K562 (cell line): ENCODE data around the gene RABGAP1L. TPM values are rescaled to one million over a fixed set of nuclear protein-coding genes. Genes with fewer than 3 reads are reported as not detected.

Source experiments
- ATAC-seq: fragments of 200-7000 bp; cut with Tn5 transposase; 3 replicates; pipeline ENCODE4 v1.9.1; 2020; ENCODE audit warnings: moderate library complexity
- BruUV-seq: library from RNA; stranded (reverse); fragments of 400-500 nt; replicated peaks from 2 replicates; lab custom pipeline; 2021; lab: Mats Ljungman, UMichigan
- CTCF ChIA-PET: fragments of 300-600 bp; formaldehyde crosslinking; extraction: SDS; loops from one replicate; lab custom pipeline; 2021; ENCODE audit warnings: low intra/inter-chr PET ratio; lab: Yijun Ruan, JAX
- POLR2A ChIA-PET: fragments of 300-600, 350-650 bp; sonication (Branson Sonifier 250); formaldehyde crosslinking; extraction: SDS; loops from one replicate; lab custom pipeline; 2021; ENCODE audit warnings: antibody characterized with exemption, inconsistent platforms; lab: Yijun Ruan, JAX
- DNase-seq, 4 experiments: peaks; one replicate each; pipeline versions ENCODE4 v3.0.0 to v3.0.0-alpha.2; 2011 to 2018; ENCODE audit warnings: low spot score in 3 of 4, mixed read lengths in 3 of 4; ENCODE audit errors: extremely low read depth in 1 of 4
- FAIRE-seq: peaks from 2 replicates; lab custom pipeline; 2011; peaks lifted over from hg19 to GRCh38; lab: Jason Lieb, UNC
- H2AFZ ChIP-seq: 2 replicates; pipeline ENCODE4 v1.6.0; 2011; ENCODE audit warnings: low read depth, low read length, control low read depth, inconsistent platforms
- H3K27ac ChIP-seq: fragments of 200-600 bp; 3 replicates; pipeline ENCODE4 v1.8.0; 2011; ENCODE audit warnings: low read depth, mild to moderate bottlenecking, control low read depth, inconsistent platforms, low read length, moderate library complexity, mixed read lengths; ENCODE audit errors: extremely low read depth
- H3K27me3 ChIP-seq, 2 experiments: fragments of 300-600 bp in 1 of 2; 2 replicates in 1 of 2; 3 replicates in 1 of 2; pipeline versions ENCODE4 v1.6.0 to v1.8.0; 2011; ENCODE audit warnings: inconsistent platforms in 2 of 2, low read length in 2 of 2, mild to moderate bottlenecking in 1 of 2, mixed read lengths in 1 of 2, moderate library complexity in 1 of 2; ENCODE audit not compliant: control insufficient read depth in 2 of 2, insufficient read depth in 2 of 2
- H3K36me3 ChIP-seq: fragments of 300-600 bp; 3 replicates; pipeline ENCODE4 v1.8.0; 2011; ENCODE audit warnings: mild to moderate bottlenecking, low read length, inconsistent platforms; ENCODE audit not compliant: control insufficient read depth, insufficient read depth
- H3K4me1 ChIP-seq, 2 experiments: fragments of 200-600 bp in 1 of 2; replicated peaks in 1 of 2; 2 replicates in 1 of 2; 3 replicates in 1 of 2; pipeline versions ENCODE4 v1.5.1 to v1.8.0; 2011; ENCODE audit warnings: inconsistent platforms in 2 of 2, low read length in 2 of 2, mild to moderate bottlenecking in 1 of 2, mixed read lengths in 1 of 2, moderate library complexity in 1 of 2; ENCODE audit not compliant: control insufficient read depth in 2 of 2, insufficient read depth in 2 of 2
- H3K4me2 ChIP-seq: 2 replicates; pipeline ENCODE4 v1.6.1; 2011; ENCODE audit warnings: low read length, control low read depth, inconsistent platforms, mixed read lengths; ENCODE audit not compliant: insufficient read depth
- H3K4me3 ChIP-seq: fragments of 200-600 bp; sonication (generic), shearing (Covaris generic); 2 replicates; pipeline ENCODE4 v1.5.1; 2016; ENCODE audit warnings: control low read depth, inconsistent platforms
- H3K79me2 ChIP-seq: fragments of 200-600 bp; 3 replicates; pipeline ENCODE4 v1.8.0; 2011; ENCODE audit warnings: low read length, inconsistent platforms; ENCODE audit not compliant: control insufficient read depth, insufficient read depth
- H3K9ac ChIP-seq, 2 experiments: 2 replicates each; pipeline versions ENCODE4 v1.6.0 to v1.6.1; 2011; ENCODE audit warnings: low read depth in 2 of 2, low read length in 2 of 2, control low read depth in 1 of 2, inconsistent platforms in 1 of 2, mild to moderate bottlenecking in 1 of 2, mixed read lengths in 1 of 2; ENCODE audit not compliant: insufficient read depth in 1 of 2
- H3K9me1 ChIP-seq: one replicate; pipeline ENCODE4 v1.6.0; 2011; ENCODE audit warnings: inconsistent platforms, mild to moderate bottlenecking, low read length, moderate library complexity; ENCODE audit not compliant: control insufficient read depth, insufficient read depth
- H3K9me3 ChIP-seq: replicated peaks from 2 replicates; pipeline ENCODE4 v1.5.1; 2011; ENCODE audit warnings: low read depth, low read length, inconsistent platforms; ENCODE audit not compliant: control insufficient read depth, insufficient read depth
- H4K20me1 ChIP-seq: replicated peaks from 2 replicates; pipeline ENCODE4 v1.6.1; 2011; ENCODE audit warnings: low read length, inconsistent platforms, mixed read lengths; ENCODE audit not compliant: control insufficient read depth, insufficient read depth
- ARNT ChIP-seq, 2 experiments: fragments of 450-650 bp; IDR thresholded peaks; 2 replicates each; pipeline ENCODE4 v1.6.1; 2016; ENCODE audit warnings: mild to moderate bottlenecking in 1 of 2
- DPF2 ChIP-seq: fragments of 450-650 bp; IDR thresholded peaks from 2 replicates; pipeline ENCODE4 v1.6.1; 2016
- ZBTB8A ChIP-seq: fragments of 450-650 bp; IDR thresholded peaks from 2 replicates; pipeline ENCODE4 v1.6.1; 2018; ENCODE audit warnings: mild to moderate bottlenecking, moderate library complexity; ENCODE audit not compliant: partially characterized antibody
- WGBS: fragments of 100-300 bp; shearing (Covaris generic); methylation state at CpG from one replicate; pipeline ENCODE4 v1.1.6; 2016; ENCODE audit warnings: low coverage, mixed read lengths; ENCODE audit not compliant: insufficient coverage; ENCODE audit errors: missing lambda C conversion rate; 5-methylcytosine and 5-hydroxymethylcytosine counted together
- in situ Hi-C: fragments of 300-500 bp; cut with MboI; formaldehyde crosslinking; loops from 4 replicates; pipeline ENCODE4 v1.15.0; 2018; ENCODE audit warnings: inconsistent platforms, mixed read lengths
- intact Hi-C: fragments of 100-400 bp; cut with micrococcal nuclease; formaldehyde crosslinking; loops from 2 replicates; pipeline ENCODE4 v1.14.2; 2022
- polyA plus RNA-seq, 8 experiments: library from polyadenylated mRNA; depleted of rRNA in 4 of 8; stranded (reverse) in 5 of 8; unstranded in 3 of 8; fragments of >200 nt; fragmentation: Nextera tagmentation in 2 of 8; fragmentation: Illumina TruSeq in 1 of 8; extraction: Ambion mirVana in 2 of 8; extraction: Trizol in 1 of 8; gene quantifications; 2 replicates each; pipeline versions ENCODE4 v1.2.1 to v1.2.3, GENCODE V29; 2011 to 2014; ENCODE audit warnings: inconsistent platforms in 1 of 8, missing spikeins in 1 of 8
- total RNA-seq, 7 experiments: library from RNA; depleted of rRNA in 6 of 7; stranded (reverse); fragments of >200 nt in 6 of 7; fragmentation: Illumina TruSeq in 2 of 7; extraction: Trizol in 2 of 7; gene quantifications; 2 replicates each; pipeline versions ENCODE4 v1.2.1 to v1.2.3, GENCODE V29; 2011 to 2021; ENCODE audit warnings: low replicate concordance in 1 of 7
- TF ChIP-seq, protein P1 (sequence below): fragments of 450-650 bp; IDR thresholded peaks from 2 replicates; pipeline ENCODE4 v1.6.1; 2016; ENCODE audit warnings: borderline replicate concordance

RABGAP1L gene
- total and polyA plus RNA-seq, 9 of the 15 experiments (the other 6 are each of a cell fraction or from before 2014, with no cell fraction given), result 16.5 to 44.9 (median 26.7) TPM

GRCh38 chr1:174871886-174872285, 712.6 kb downstream of the RABGAP1L start:
- H2AFZ ChIP-seq, result no peak overlapping the region
- H3K79me2 ChIP-seq, result no peaks in the 10 kb centered on the region
- BruUV-seq, result no TSS peak
- FAIRE-seq, result peak; percentile 46
- H3K9me1 ChIP-seq, result no peaks in the 10 kb centered on the region
- H3K4me1 ChIP-seq, result peaks cover 7 to 16% of the 10 kb centered on the region in 2 experiments; a peak in 3 of 5 replicates
- ChIA-PET POLR2A (interaction anchor here (0.6 to 1.2 kb wide), 3 partner anchors 60 to 580 kb away, joined by 3 read pairs; no protein-coding TSS in a partner anchor), CTCF (interaction anchor here (0.6 kb wide), 1 partner anchor 24 kb away, joined by 6 read pairs; no protein-coding TSS in a partner anchor)
- H3K4me2 ChIP-seq, result no peak overlapping the region
- no peak overlapping the region for H3K27ac ChIP-seq
- 68% methylated on average over 2 of the region's 2 CpGs for WGBS
- TF ChIP-seq DPF2 (no peak), ZBTB8A (no peak), ARNT (IDR thresholded peaks at IDR 0.05) (0 out of 4 replicates have a peak, but pooled peaks of 1 of the 2 experiments have one; percentile 32)
- TF ChIP-seq, protein P1, sequence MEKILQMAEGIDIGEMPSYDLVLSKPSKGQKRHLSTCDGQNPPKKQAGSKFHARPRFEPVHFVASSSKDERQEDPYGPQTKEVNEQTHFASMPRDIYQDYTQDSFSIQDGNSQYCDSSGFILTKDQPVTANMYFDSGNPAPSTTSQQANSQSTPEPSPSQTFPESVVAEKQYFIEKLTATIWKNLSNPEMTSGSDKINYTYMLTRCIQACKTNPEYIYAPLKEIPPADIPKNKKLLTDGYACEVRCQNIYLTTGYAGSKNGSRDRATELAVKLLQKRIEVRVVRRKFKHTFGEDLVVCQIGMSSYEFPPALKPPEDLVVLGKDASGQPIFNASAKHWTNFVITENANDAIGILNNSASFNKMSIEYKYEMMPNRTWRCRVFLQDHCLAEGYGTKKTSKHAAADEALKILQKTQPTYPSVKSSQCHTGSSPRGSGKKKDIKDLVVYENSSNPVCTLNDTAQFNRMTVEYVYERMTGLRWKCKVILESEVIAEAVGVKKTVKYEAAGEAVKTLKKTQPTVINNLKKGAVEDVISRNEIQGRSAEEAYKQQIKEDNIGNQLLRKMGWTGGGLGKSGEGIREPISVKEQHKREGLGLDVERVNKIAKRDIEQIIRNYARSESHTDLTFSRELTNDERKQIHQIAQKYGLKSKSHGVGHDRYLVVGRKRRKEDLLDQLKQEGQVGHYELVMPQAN, result 0 out of 2 replicates have a peak, but pooled peaks have one; percentile 19
- DNase-seq, result no peak
- no peak for ATAC-seq
- in situ Hi-C loops (no loop called here), intact Hi-C loops (no loop called here)
- no peak overlapping the region for H3K9ac ChIP-seq
- H3K9me3 ChIP-seq, result no peaks in the 10 kb centered on the region
- no peaks in the 10 kb centered on the region for H3K36me3 ChIP-seq
- no peaks in the 10 kb centered on the region for H4K20me1 ChIP-seq
- no peak overlapping the region for H3K4me3 ChIP-seq
- no peaks in the 10 kb centered on the region for H3K27me3 ChIP-seq
